Osteoblast (primary cell): ENCODE data around the gene IGF2R. TPM values are rescaled to one million over a fixed set of nuclear protein-coding genes. Genes with fewer than 3 reads are reported as not detected.

Experiments used
- DNase-seq: peaks from one replicate; pipeline ENCODE4 v3.0.0; 2011; ENCODE audit warnings: low spot score, mixed read lengths; ENCODE audit not compliant: insufficient read length; ENCODE audit errors: missing footprints
- H2AFZ ChIP-seq: 2 replicates; pipeline ENCODE4 v1.6.0; 2011; ENCODE audit warnings: mild to moderate bottlenecking, low read length
- H3K27ac ChIP-seq: 2 replicates; pipeline ENCODE4 v1.5.1; 2011; ENCODE audit warnings: mild to moderate bottlenecking, low read depth, low read length, moderate library complexity
- H3K27me3 ChIP-seq: 2 replicates; pipeline ENCODE4 v1.6.0; 2012; ENCODE audit warnings: mild to moderate bottlenecking, control low read depth, inconsistent platforms, low read length, moderate library complexity; ENCODE audit not compliant: insufficient read depth
- H3K36me3 ChIP-seq: 2 replicates; pipeline ENCODE4 v1.5.1; 2011; ENCODE audit warnings: mild to moderate bottlenecking, low read length, control low read depth, moderate library complexity; ENCODE audit not compliant: insufficient read depth
- H3K4me1 ChIP-seq: 2 replicates; pipeline ENCODE4 v1.5.1; 2011; ENCODE audit warnings: mild to moderate bottlenecking, low read length, control low read depth, moderate library complexity; ENCODE audit not compliant: insufficient read depth
- H3K4me2 ChIP-seq: 2 replicates; pipeline ENCODE4 v1.6.0; 2011; ENCODE audit warnings: mild to moderate bottlenecking, low read length; ENCODE audit not compliant: insufficient read depth
- H3K4me3 ChIP-seq: fragments of 200-600 bp; sonication (generic); 3 replicates; pipeline ENCODE4 v1.5.1; 2012; ENCODE audit warnings: mild to moderate bottlenecking, low read length, inconsistent platforms; ENCODE audit not compliant: insufficient read depth
- H3K79me2 ChIP-seq: 2 replicates; pipeline ENCODE4 v1.6.0; 2012; ENCODE audit warnings: mild to moderate bottlenecking, low read length, control low read depth, inconsistent platforms; ENCODE audit not compliant: insufficient read depth
- H3K9me3 ChIP-seq: 2 replicates; pipeline ENCODE4 v1.5.1; 2011; ENCODE audit warnings: low read depth, low read length, control low read depth
- H4K20me1 ChIP-seq: 2 replicates; pipeline ENCODE4 v1.6.0; 2012; ENCODE audit warnings: mild to moderate bottlenecking, low read length, control low read depth; ENCODE audit not compliant: insufficient read depth
- total RNA-seq: library from RNA; depleted of rRNA; stranded (reverse); fragments of >200 nt; gene quantifications from 2 replicates; pipeline ENCODE4 v1.2.3, GENCODE V29; 2012
- TF ChIP-seq, protein P1 (sequence below): IDR thresholded peaks from 2 replicates; pipeline ENCODE4 v1.5.1; 2011; ENCODE audit warnings: mild to moderate bottlenecking, low read depth, low read length, moderate library complexity; ENCODE audit errors: extremely low read depth

The IGF2R gene
- total RNA-seq, 1 donor = 174 TPM

DNA sequence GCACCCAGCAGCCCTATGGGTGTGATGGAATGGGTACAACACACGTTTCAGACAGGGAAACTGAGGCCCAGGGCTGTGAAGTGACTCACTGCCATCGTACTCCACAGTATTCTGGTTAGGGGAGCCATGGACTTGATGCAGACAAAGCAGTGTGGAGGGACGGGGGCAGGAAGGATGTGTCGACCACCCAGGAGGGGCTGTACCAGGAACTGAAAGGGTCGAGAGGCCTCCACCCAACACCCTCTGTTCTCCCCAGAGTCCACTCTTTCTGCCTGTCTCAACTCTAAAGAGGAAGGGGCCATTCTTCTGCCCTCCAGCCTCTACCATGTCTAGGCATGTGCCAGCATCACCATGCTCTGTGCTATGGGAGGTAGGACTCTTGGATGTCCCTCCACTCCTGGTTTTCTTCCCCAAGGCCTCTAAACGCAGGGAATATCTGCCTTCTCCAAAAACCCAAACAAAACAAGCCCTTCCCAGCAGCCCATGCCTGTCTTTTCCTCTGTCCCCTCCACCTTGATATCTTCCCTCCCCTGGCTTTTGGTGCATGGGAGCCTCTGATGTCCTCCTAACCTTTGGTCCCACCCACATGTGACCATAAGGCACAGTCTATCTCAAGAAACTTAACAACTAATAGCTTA lies 160.1 kb downstream of the IGF2R start:
- Histone ChIP-seq H3K4me1 (peaks cover 7% of the 10 kb centered on the region), H3K27ac (no peak overlapping the region), H3K4me2 (no peak overlapping the region), H3K4me3 (no peak overlapping the region), H2AFZ (no peak overlapping the region), H3K9me3 (no peaks in the 10 kb centered on the region), H3K36me3 (no peaks in the 10 kb centered on the region), H3K79me2 (no peaks in the 10 kb centered on the region), H3K27me3 (no peaks in the 10 kb centered on the region), H4K20me1 (no peaks in the 10 kb centered on the region)
- TF ChIP-seq, protein P1, sequence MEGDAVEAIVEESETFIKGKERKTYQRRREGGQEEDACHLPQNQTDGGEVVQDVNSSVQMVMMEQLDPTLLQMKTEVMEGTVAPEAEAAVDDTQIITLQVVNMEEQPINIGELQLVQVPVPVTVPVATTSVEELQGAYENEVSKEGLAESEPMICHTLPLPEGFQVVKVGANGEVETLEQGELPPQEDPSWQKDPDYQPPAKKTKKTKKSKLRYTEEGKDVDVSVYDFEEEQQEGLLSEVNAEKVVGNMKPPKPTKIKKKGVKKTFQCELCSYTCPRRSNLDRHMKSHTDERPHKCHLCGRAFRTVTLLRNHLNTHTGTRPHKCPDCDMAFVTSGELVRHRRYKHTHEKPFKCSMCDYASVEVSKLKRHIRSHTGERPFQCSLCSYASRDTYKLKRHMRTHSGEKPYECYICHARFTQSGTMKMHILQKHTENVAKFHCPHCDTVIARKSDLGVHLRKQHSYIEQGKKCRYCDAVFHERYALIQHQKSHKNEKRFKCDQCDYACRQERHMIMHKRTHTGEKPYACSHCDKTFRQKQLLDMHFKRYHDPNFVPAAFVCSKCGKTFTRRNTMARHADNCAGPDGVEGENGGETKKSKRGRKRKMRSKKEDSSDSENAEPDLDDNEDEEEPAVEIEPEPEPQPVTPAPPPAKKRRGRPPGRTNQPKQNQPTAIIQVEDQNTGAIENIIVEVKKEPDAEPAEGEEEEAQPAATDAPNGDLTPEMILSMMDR = no peak
- DNase-seq = no peak

DNA sequence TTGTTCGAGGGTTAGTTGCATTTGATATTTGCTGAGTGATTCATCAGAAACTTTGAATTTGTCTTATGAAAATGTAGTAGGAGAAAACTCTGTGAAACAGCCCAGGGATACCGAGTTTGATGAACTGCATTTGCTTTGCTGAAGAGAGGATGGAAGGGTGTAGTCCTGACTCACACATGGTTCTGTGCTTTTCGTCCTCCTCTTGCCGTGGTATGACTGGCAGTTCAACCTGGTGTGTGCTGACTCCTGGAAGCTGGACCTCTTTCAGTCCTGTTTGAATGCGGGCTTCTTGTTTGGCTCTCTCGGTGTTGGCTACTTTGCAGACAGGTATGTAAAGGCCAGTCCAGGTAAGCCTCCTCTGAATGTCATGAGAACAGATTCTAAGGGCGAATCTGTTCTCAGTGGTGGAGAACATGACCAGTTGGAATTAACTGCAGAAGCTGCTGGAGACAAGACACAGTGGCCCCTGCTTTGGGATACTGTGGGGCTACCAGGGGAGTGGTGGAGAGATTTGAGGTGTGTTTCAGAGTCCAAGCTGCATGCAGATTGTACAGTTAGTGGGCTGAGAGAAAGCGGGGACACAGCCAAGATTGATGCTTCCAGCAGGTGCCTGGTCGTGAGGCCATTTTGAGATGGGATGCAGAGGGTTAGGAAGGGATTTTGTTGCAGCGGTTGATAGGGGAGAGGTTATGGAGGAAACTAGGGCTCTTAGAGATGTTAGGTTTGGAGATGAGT lies 161.2 kb downstream of the IGF2R start:
- Histone ChIP-seq H3K36me3 (no peaks in the 10 kb centered on the region), H3K27ac (no peak overlapping the region), H4K20me1 (no peaks in the 10 kb centered on the region), H3K4me2 (no peak overlapping the region), H3K27me3 (no peaks in the 10 kb centered on the region), H3K9me3 (no peaks in the 10 kb centered on the region), H3K4me3 (no peak overlapping the region), H3K79me2 (no peaks in the 10 kb centered on the region), H3K4me1 (peaks cover 7% of the 10 kb centered on the region), H2AFZ (no peak overlapping the region)
- DNase-seq = no peak
- TF ChIP-seq, protein P1 = no peak

DNA sequence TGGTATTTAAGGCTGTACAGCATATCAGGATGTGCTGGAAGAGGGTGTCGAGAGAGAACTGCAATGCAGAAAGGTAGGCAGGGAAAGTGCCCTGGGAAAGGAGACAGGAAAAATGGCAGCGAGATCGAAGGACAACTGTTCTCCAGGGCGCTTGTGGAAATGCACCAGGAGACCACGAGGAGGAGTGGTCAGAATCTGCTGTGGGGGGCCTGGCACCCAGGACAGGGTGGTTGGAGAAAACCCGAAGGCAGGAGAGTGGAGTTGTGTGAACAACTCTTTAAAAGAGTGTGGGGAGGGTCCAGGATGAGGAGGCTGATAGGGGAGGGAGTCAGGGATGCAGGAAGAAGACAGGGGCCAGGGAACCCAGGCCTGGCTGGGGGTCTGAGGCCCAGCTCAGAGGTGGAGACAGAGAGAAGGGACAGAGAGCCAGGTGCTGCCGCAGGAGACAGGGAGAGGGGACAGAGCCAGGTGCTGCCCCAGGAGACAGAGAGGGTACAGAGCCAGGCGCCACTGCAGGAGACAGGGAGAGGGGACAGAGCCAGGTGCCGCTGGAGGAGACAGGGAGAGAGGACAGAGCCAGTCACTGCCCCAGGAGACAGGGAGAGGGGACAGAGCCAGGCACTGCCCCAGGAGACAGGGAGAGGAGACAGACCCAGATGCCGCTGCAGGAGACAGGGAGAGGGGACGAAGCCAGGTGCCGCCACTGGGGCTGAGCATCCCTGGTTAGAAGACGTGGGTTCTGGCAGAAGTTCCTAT lies 162.0 kb downstream of the IGF2R start:
- H3K4me3 ChIP-seq = no peak overlapping the region
- no peaks in the 10 kb centered on the region for H3K9me3 ChIP-seq
- TF ChIP-seq, protein P1 = no peak
- H2AFZ ChIP-seq = no peak overlapping the region
- H3K4me1 ChIP-seq = peaks cover 7% of the 10 kb centered on the region
- H3K36me3 ChIP-seq = no peaks in the 10 kb centered on the region
- no peak for DNase-seq
- no peak overlapping the region for H3K4me2 ChIP-seq
- no peak overlapping the region for H3K27ac ChIP-seq
- no peaks in the 10 kb centered on the region for H4K20me1 ChIP-seq
- no peaks in the 10 kb centered on the region for H3K79me2 ChIP-seq
- H3K27me3 ChIP-seq = no peaks in the 10 kb centered on the region
